Heart right ventricle (tissue), 16 donors: ENCODE data around the gene ETDB. TPM values are rescaled to one million over a fixed set of nuclear protein-coding genes. Genes with fewer than 3 reads are reported as not detected.
"Not testable (repeated sequence)": the region's sequence is repeated elsewhere in the genome, so short reads cannot be mapped to it uniquely, and the experiment has no call there.

Experiments
- ATAC-seq, 8 donors: fragments of 200-7000 bp; cut with Tn5 transposase; one replicate each; pipeline ENCODE4 v1.9.1; 2020; ENCODE audit warnings: mild to moderate bottlenecking in 8 of 8, moderate library complexity in 8 of 8, moderate number of reproducible peaks in 1 of 8
- DNase-seq, 2 donors: peaks; one replicate each; pipeline ENCODE4 v3.0.0-alpha.2; 2020
- H3K27ac ChIP-seq, 10 donors: fragments of 200-600 bp; sonication (generic) in 2 of 10; one replicate each; pipeline versions ENCODE4 v1.5.0 to v1.8.0; 2020 to 2022; ENCODE audit warnings: mild to moderate bottlenecking in 3 of 10
- H3K27me3 ChIP-seq, 7 donors: fragments of 200-600 bp; one replicate each; pipeline ENCODE4 v1.8.0; 2021 to 2022; ENCODE audit warnings: mild to moderate bottlenecking in 2 of 7
- H3K36me3 ChIP-seq, 9 donors: fragments of 200-600 bp; sonication (generic) in 1 of 9; one replicate each; pipeline versions ENCODE4 v1.5.0 to v1.8.0; 2020 to 2022; ENCODE audit warnings: mild to moderate bottlenecking in 2 of 9
- H3K4me1 ChIP-seq, 9 donors: fragments of 200-600 bp; sonication (generic) in 1 of 9; one replicate each; pipeline versions ENCODE4 v1.5.0 to v1.8.0; 2020 to 2022; ENCODE audit warnings: mild to moderate bottlenecking in 4 of 9
- H3K4me3 ChIP-seq, 10 donors: fragments of 200-600 bp; sonication (generic) in 2 of 10; one replicate each; pipeline versions ENCODE4 v1.5.0 to v1.8.0; 2020 to 2022; ENCODE audit warnings: mild to moderate bottlenecking in 7 of 10, moderate library complexity in 2 of 10
- H3K9me3 ChIP-seq, 11 donors: fragments of 200-600 bp in 10 of 11; sonication (generic) in 2 of 11; one replicate each; pipeline versions ENCODE4 v1.5.0 to v1.8.0; 2013 to 2022; ENCODE audit warnings: mild to moderate bottlenecking in 2 of 11, control low read depth in 1 of 11, moderate library complexity in 1 of 11
- WGBS, 2 donors: extraction: QIAGEN DNeasy Blood & Tissue Kit; methylation state at CpG; one replicate each; pipeline ENCODE4 v1.1.7; 2013; ENCODE audit warnings: inconsistent platforms in 1 of 2; 5-methylcytosine and 5-hydroxymethylcytosine counted together
- intact Hi-C, 10 donors: fragments of 100-400 bp; cut with DNase I; formaldehyde crosslinking; loops; one replicate each; pipeline versions ENCODE4 v1.11.1 to v1.14.2; 2022
- polyA plus RNA-seq, 2 donors: library from polyadenylated mRNA; stranded (reverse); fragments of 200-250 nt; gene quantifications; one replicate each; pipeline ENCODE4 v1.2.3, GENCODE V29; 2013
- total RNA-seq, 10 donors: library from RNA; stranded (reverse); fragmentation: NEBNext Ultra II Directional in 3 of 10; extraction: Animal tissue kit (Norgen Biotek cat#: 25700) in 3 of 10; gene quantifications; one replicate each; pipeline versions ENCODE4 v1.2.1 to v1.2.4, GENCODE V29; 2021 to 2023
- TF ChIP-seq, protein P1 (sequence below), 9 donors: fragments of 200-600 bp; sonication (generic) in 2 of 9; IDR thresholded peaks; one replicate each; pipeline versions ENCODE4 v1.5.0 to v1.8.0; 2021 to 2022; ENCODE audit warnings: antibody characterized with exemption in 9 of 9, mild to moderate bottlenecking in 5 of 9, moderate library complexity in 1 of 9
- donor health status: Arrhythmogenic right ventricular cardiomyopathy.
- donor health status: ischemic (EF 13 %, LVEDD 7.1; RV severe dilation, severe dysfunction).
- donor health status: healthy with polysubstance abuse.
- donor health status: DM: no; HTN: yes; CAD: no.
- donor health status: DM: no; HTN: no; CAD: no.
- donor health status: ischemic (EF 25% LVEDD 6.9; RV normal size, moderate dysfunction).
- donor health status: ischemic (EF 25% LVEDD 5.7; RV mildly dilated, moderate dysfunction).
- donor health status: healthy.
- donor health status: DM: yes; HTN: yes; CAD: no.
- donor health status: Ischemic cardiomyopathy.
- donor health status: ischemic (EF 35%, LVEDD 5.7; RV mildly dilated, moderate dysfunction).
- donor health status: nonischemic (EF 11% LVEDD 7.7; RV severe dilation, severe dysfunction).
- donor health status: DM: yes; HTN: yes; CAD: no.
- donor health status: PGD.
- donor health status: ischemic (EF 29% LVEDD 5.4; RV normal size, mild dysfunction).
- donor health status: nonischemic (EF 23%, LVEDD 6.1; RV moderate dilation, normal function).

ETDB gene
- total and polyA plus RNA-seq, 12 donors, result not detected

- intact Hi-C loops, result no loop called here
- H3K36me3 ChIP-seq, result no peaks in the 10 kb centered on the region
- no peaks in the 10 kb centered on the region for H3K4me1 ChIP-seq
- H3K27me3 ChIP-seq, result peaks cover 0 to 37% (median 0%) of the 10 kb centered on the region in 7 donors
- ATAC-seq, result peak in 1 of 8 donors; percentile 41
- no peak overlapping the region for H3K27ac ChIP-seq
- H3K4me3 ChIP-seq, result no peak overlapping the region
- no peak for DNase-seq
- WGBS, 2 donors, result 86 to 100% methylated on average over 1 of the region's 1 CpG
- no peaks in the 10 kb centered on the region for H3K9me3 ChIP-seq
- TF ChIP-seq, protein P1, sequence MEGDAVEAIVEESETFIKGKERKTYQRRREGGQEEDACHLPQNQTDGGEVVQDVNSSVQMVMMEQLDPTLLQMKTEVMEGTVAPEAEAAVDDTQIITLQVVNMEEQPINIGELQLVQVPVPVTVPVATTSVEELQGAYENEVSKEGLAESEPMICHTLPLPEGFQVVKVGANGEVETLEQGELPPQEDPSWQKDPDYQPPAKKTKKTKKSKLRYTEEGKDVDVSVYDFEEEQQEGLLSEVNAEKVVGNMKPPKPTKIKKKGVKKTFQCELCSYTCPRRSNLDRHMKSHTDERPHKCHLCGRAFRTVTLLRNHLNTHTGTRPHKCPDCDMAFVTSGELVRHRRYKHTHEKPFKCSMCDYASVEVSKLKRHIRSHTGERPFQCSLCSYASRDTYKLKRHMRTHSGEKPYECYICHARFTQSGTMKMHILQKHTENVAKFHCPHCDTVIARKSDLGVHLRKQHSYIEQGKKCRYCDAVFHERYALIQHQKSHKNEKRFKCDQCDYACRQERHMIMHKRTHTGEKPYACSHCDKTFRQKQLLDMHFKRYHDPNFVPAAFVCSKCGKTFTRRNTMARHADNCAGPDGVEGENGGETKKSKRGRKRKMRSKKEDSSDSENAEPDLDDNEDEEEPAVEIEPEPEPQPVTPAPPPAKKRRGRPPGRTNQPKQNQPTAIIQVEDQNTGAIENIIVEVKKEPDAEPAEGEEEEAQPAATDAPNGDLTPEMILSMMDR (IDR thresholded peaks at IDR 0.05), result no peak
Observed at GRCh38 chrX:135112743-135113142, 7.6 kb downstream of the ETDB start.

- DNase-seq, result no peak
- no peak overlapping the region for H3K4me3 ChIP-seq
- intact Hi-C loops, result no loop called here
- H3K36me3 ChIP-seq, result no peaks in the 10 kb centered on the region
- H3K9me3 ChIP-seq, result no peaks in the 10 kb centered on the region
- H3K27ac ChIP-seq, result no peak overlapping the region
- 28 to 30% methylated on average over 5 of the region's 5 CpGs for WGBS, 2 donors
- TF ChIP-seq, protein P1 (IDR thresholded peaks at IDR 0.05), result peak; percentile 12 to 71 (median 53)
- H3K4me1 ChIP-seq, result no peaks in the 10 kb centered on the region
- ATAC-seq, result no peak
- peaks cover 0 to 37% (median 0%) of the 10 kb centered on the region in 7 donors for H3K27me3 ChIP-seq
Observed at GRCh38 chrX:135112096-135112729, 8.1 kb downstream of the ETDB start.

DNA sequence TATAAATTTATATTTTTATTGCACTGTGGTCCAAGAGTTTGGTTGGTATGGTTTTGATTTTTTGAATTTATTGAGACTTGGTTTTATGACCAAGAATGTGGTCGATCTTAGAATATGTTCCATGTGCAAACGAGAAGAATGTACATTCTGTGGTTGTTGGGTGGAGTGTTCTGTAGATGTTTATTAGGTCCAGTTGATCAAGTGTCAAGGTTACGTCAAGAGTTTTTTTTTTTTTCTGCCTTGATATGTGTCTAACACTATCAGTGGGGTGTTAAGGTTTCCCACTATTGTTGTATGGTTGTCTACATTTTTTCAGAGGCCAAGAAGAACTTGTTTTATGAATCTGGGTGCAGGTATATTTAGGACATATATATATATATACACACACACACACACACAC is 10.8 kb downstream of the ETDB start:
- no peak for ATAC-seq
- Histone ChIP-seq H3K36me3 (no peaks in the 10 kb centered on the region), H3K4me1 (no peaks in the 10 kb centered on the region), H3K9me3 (no peaks in the 10 kb centered on the region), H3K27me3 (peaks cover 0 to 50% (median 0%) of the 10 kb centered on the region in 7 donors), H3K27ac (no peak overlapping the region), H3K4me3 (no peak overlapping the region)
- no peak for DNase-seq
- TF ChIP-seq, protein P1 (IDR thresholded peaks at IDR 0.05), result no peak
- intact Hi-C loops, result no loop called here
- 85 to 89% methylated on average over 3 of the region's 3 CpGs for WGBS, 2 donors

GRCh38 chrX:135099493-135099783 is 20.9 kb downstream of the ETDB start:
- intact Hi-C loops, result no loop called here
- Histone ChIP-seq H3K36me3 (no peaks in the 10 kb centered on the region), H3K27ac (no peak overlapping the region), H3K27me3 (peaks cover 0 to 60% (median 0%) of the 10 kb centered on the region in 7 donors), H3K4me3 (peak overlapping the region in 5 of 10 donors; percentile 55 to 62 (median 59)), H3K4me1 (peaks cover 0 to 5% (median 0%) of the 10 kb centered on the region in 9 donors), H3K9me3 (no peaks in the 10 kb centered on the region)
- WGBS, 2 donors, result 59% methylated on average over 10 of the region's 10 CpGs
- no peak for DNase-seq
- ATAC-seq, result no peak
- TF ChIP-seq, protein P1 (IDR thresholded peaks at IDR 0.05), result no peak

- 29 to 35% methylated on average over 12 to 14 of the region's 15 CpGs for WGBS, 2 donors
- H3K27me3 ChIP-seq, result peaks cover 0 to 67% (median 0%) of the 10 kb centered on the region in 7 donors
- H3K9me3 ChIP-seq, DNase-seq, H3K36me3 ChIP-seq, ATAC-seq, H3K27ac ChIP-seq, H3K4me1 ChIP-seq, intact Hi-C loops: not testable (repeated sequence)
- peak overlapping the region; percentile 18 to 62 (median 55) for H3K4me3 ChIP-seq
Observed at GRCh38 chrX:135097196-135097744, 23.1 kb downstream of the ETDB start.
